VCaP (cell line): Measurements from ENCODE around the gene TENM3.

Experiments
- H3K27ac ChIP-seq: fragments of 450-650 bp; 2 replicates; pipeline ENCODE4 v1.5.1; 2017
- CTCF ChIP-seq: fragments of 450-650 bp; conservative IDR thresholded peaks from 2 replicates; pipeline ENCODE4 v1.5.1; 2017; ENCODE audit warnings: mild to moderate bottlenecking, moderate library complexity

TENM3 gene

GRCh38 chr4:182257503-182257902 is 14.3 kb downstream of the TENM3 start:
- no peak for TF ChIP-seq CTCF
- H3K27ac ChIP-seq: no peak overlapping the region

GRCh38 chr4:182258441-182259000 is 15.3 kb downstream of the TENM3 start:
- no peak overlapping the region for H3K27ac ChIP-seq
- TF ChIP-seq CTCF: no peak

- H3K27ac ChIP-seq: no peak overlapping the region
- TF ChIP-seq CTCF: no peak
Measured at GRCh38 chr4:182261651-182262223, 18.5 kb downstream of the TENM3 start.

GRCh38 chr4:182263562-182263961 is 20.4 kb downstream of the TENM3 start:
- no peak for TF ChIP-seq CTCF

GRCh38 chr4:182264139-182264752 is 21.0 kb downstream of the TENM3 start:
- H3K27ac ChIP-seq: no peak overlapping the region
- TF ChIP-seq CTCF: no peak

More at GRCh38 chr4:182263562-182263961, 20.4 kb downstream of the TENM3 start:
- no peak overlapping the region for H3K27ac ChIP-seq

- TF ChIP-seq CTCF: no peak
- no peak overlapping the region for H3K27ac ChIP-seq
Measured at GRCh38 chr4:182265881-182266280, 22.7 kb downstream of the TENM3 start.

GRCh38 chr4:182267048-182267447 is 23.8 kb downstream of the TENM3 start:
- no peak for TF ChIP-seq CTCF
- H3K27ac ChIP-seq: no peak overlapping the region
